ENCODE results near the gene NCOA5. TPM values are rescaled to one million over a fixed set of nuclear protein-coding genes. Genes with fewer than 3 reads are reported as not detected.
A peak's percentile ranks its signal among the peaks of the same experiment; 100 is the strongest.

NCOA5 gene
- total and polyA plus RNA-seq, 9 of the 15 experiments (the other 6 are each of a cell fraction or from before 2014, with no cell fraction given) = 3.9 to 22.8 (median 13.8) TPM

DNA sequence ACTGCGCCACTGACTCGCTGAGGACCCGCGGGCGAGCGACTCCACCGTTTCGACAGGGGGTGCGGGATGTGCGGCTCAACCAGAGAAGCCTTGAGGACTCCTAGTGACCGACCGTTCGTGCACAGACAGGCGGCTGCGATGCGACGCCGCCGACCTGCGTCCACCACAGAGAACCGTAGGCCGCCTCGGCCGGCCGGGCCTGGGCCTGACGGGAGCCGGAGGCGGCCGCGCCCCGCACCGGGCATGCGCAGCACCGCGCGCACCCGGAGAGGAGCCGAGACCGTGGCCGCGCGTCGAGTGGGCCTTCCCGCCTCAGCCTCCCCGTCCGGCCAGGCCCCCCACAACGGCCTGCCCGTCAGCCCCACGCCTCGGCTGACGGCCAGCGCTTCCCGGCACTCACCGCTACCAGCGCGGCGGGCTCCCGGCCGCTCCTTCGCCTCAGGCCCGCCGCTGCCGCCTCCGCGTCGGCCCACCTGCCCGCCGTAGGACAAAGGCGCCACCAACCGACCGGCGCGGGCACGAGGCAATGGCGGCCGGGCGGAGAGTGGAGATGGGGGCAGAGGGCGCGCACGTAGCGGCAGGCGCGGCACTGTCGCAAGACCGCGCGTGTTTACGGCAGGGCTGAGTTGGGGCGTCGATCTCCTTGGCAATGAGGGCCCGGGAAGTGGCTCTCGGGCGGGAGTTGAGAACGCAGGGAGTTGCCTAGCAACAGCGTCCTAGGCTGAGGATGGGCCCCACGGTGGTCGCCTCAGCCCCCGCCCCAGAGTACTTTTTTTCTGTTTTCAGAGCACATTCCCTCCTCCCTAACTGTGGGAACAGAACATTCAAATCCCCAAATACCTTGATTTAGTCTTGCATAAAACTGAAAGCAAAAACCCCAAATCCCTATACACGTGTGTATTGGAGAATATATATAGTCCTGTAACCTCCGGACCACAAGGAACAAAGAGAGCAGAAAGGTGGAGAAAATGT, at the start of gene NCOA5 (continued):
- TF ChIP-seq, protein P1, sequence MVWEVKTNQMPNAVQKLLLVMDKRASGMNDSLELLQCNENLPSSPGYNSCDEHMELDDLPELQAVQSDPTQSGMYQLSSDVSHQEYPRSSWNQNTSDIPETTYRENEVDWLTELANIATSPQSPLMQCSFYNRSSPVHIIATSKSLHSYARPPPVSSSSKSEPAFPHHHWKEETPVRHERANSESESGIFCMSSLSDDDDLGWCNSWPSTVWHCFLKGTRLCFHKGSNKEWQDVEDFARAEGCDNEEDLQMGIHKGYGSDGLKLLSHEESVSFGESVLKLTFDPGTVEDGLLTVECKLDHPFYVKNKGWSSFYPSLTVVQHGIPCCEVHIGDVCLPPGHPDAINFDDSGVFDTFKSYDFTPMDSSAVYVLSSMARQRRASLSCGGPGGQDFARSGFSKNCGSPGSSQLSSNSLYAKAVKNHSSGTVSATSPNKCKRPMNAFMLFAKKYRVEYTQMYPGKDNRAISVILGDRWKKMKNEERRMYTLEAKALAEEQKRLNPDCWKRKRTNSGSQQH (CRISPR knock-in tag; IDR thresholded peaks at IDR 0.05) = no peak
- TF ChIP-seq TCF7 (IDR thresholded peaks at IDR 0.05; ENCODE audit: borderline replicate concordance) = no peak; the same call in 1 of the 2 replicates
- TF ChIP-seq, protein P2, sequence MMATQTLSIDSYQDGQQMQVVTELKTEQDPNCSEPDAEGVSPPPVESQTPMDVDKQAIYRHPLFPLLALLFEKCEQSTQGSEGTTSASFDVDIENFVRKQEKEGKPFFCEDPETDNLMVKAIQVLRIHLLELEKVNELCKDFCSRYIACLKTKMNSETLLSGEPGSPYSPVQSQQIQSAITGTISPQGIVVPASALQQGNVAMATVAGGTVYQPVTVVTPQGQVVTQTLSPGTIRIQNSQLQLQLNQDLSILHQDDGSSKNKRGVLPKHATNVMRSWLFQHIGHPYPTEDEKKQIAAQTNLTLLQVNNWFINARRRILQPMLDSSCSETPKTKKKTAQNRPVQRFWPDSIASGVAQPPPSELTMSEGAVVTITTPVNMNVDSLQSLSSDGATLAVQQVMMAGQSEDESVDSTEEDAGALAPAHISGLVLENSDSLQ (IDR thresholded peaks at IDR 0.05) = 0 out of 2 replicates have a peak, but pooled peaks have one; percentile 32
- TF ChIP-seq BHLHE40 (IDR thresholded peaks at IDR 0.05; ENCODE audit: low read length) = peak; percentile 55
- TF ChIP-seq, protein P3, sequence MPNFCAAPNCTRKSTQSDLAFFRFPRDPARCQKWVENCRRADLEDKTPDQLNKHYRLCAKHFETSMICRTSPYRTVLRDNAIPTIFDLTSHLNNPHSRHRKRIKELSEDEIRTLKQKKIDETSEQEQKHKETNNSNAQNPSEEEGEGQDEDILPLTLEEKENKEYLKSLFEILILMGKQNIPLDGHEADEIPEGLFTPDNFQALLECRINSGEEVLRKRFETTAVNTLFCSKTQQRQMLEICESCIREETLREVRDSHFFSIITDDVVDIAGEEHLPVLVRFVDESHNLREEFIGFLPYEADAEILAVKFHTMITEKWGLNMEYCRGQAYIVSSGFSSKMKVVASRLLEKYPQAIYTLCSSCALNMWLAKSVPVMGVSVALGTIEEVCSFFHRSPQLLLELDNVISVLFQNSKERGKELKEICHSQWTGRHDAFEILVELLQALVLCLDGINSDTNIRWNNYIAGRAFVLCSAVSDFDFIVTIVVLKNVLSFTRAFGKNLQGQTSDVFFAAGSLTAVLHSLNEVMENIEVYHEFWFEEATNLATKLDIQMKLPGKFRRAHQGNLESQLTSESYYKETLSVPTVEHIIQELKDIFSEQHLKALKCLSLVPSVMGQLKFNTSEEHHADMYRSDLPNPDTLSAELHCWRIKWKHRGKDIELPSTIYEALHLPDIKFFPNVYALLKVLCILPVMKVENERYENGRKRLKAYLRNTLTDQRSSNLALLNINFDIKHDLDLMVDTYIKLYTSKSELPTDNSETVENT (CRISPR knock-in tag; IDR thresholded peaks at IDR 0.05) = peak; percentile 71
- TF ChIP-seq ZNF197 (CRISPR knock-in tag; IDR thresholded peaks at IDR 0.05; ENCODE audit: low read depth) = no peak
- peak; percentile 75; the same call in 1 of the 2 replicates for TF ChIP-seq ZBTB1 (CRISPR knock-in tag; IDR thresholded peaks at IDR 0.05; ENCODE audit: borderline replicate concordance, low read depth)
- no peak for TF ChIP-seq LEF1 (IDR thresholded peaks at IDR 0.05)
- peak; percentile 91 for TF ChIP-seq TBP (optimal IDR thresholded peaks at IDR 0.05; ENCODE audit: low read depth, low read length)
- TF ChIP-seq, protein P4, sequence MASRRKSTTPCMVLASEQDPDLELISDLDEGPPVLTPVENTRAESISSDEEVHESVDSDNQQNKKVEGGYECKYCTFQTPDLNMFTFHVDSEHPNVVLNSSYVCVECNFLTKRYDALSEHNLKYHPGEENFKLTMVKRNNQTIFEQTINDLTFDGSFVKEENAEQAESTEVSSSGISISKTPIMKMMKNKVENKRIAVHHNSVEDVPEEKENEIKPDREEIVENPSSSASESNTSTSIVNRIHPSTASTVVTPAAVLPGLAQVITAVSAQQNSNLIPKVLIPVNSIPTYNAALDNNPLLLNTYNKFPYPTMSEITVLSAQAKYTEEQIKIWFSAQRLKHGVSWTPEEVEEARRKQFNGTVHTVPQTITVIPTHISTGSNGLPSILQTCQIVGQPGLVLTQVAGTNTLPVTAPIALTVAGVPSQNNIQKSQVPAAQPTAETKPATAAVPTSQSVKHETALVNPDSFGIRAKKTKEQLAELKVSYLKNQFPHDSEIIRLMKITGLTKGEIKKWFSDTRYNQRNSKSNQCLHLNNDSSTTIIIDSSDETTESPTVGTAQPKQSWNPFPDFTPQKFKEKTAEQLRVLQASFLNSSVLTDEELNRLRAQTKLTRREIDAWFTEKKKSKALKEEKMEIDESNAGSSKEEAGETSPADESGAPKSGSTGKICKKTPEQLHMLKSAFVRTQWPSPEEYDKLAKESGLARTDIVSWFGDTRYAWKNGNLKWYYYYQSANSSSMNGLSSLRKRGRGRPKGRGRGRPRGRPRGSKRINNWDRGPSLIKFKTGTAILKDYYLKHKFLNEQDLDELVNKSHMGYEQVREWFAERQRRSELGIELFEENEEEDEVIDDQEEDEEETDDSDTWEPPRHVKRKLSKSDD (conservative IDR thresholded peaks at IDR 0.05; ENCODE audit: low read length) = no peak
- TF ChIP-seq POLR2H (tag; IDR thresholded peaks at IDR 0.05; ENCODE audit: low read depth) = peak; percentile 92
- peak; percentile 87 for TF ChIP-seq CXXC5 (CRISPR knock-in tag; IDR thresholded peaks at IDR 0.05)
- TF ChIP-seq, protein P5, sequence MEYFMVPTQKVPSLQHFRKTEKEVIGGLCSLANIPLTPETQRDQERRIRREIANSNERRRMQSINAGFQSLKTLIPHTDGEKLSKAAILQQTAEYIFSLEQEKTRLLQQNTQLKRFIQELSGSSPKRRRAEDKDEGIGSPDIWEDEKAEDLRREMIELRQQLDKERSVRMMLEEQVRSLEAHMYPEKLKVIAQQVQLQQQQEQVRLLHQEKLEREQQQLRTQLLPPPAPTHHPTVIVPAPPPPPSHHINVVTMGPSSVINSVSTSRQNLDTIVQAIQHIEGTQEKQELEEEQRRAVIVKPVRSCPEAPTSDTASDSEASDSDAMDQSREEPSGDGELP (CRISPR knock-in tag; IDR thresholded peaks at IDR 0.05; ENCODE audit: borderline replicate concordance) = peak; percentile 75
- no peak for TF ChIP-seq MAFF (IDR thresholded peaks at IDR 0.05; ENCODE audit: low read length)
- TF ChIP-seq NR2C1 (IDR thresholded peaks at IDR 0.05) = 0 out of 2 replicates have a peak, but pooled peaks have one; percentile 20
- peak; percentile 84 for TF ChIP-seq NR2C1 (tag; IDR thresholded peaks at IDR 0.05)
- TF ChIP-seq POLR2B (IDR thresholded peaks at IDR 0.05; ENCODE audit: low read depth, partially characterized antibody) = no peak
- TF ChIP-seq ATF7 (IDR thresholded peaks at IDR 0.05) = no peak; the same call in 1 of the 2 replicates
